Left ventricle myocardium inferior (tissue), 1 donor: ENCODE measurements around the gene KCNH2. TPM values are rescaled to one million over a fixed set of nuclear protein-coding genes. Genes with fewer than 3 reads are reported as not detected.

Experiments
- DNase-seq: peaks from one replicate; pipeline ENCODE4 v3.0.0-alpha.2; 2020
- H3K27ac ChIP-seq: fragments of 200-600 bp; replicated peaks from 2 replicates; pipeline ENCODE4 v1.8.0; 2021
- H3K27me3 ChIP-seq: fragments of 200-600 bp; 2 replicates; pipeline ENCODE4 v1.8.0; 2021; ENCODE audit warnings: low read depth
- H3K36me3 ChIP-seq: fragments of 200-600 bp; 2 replicates; pipeline ENCODE4 v1.8.0; 2021
- H3K4me1 ChIP-seq: fragments of 200-600 bp; 2 replicates; pipeline ENCODE4 v1.8.0; 2021
- H3K4me3 ChIP-seq: fragments of 200-600 bp; 2 replicates; pipeline ENCODE4 v1.8.0; 2021; ENCODE audit warnings: mild to moderate bottlenecking, moderate library complexity
- H3K9me3 ChIP-seq: fragments of 200-600 bp; replicated peaks from 2 replicates; pipeline ENCODE4 v1.8.0; 2021
- intact Hi-C: fragments of 100-400 bp; cut with micrococcal nuclease; formaldehyde crosslinking; loops from one replicate; pipeline ENCODE4 v1.11.0; 2022
- total RNA-seq: library from RNA; stranded (reverse); fragmentation: NEBNext Ultra II Directional; extraction: Animal tissue kit (Norgen Biotek cat#: 25700); gene quantifications from one replicate; pipeline ENCODE4 v1.2.1, GENCODE V29; 2021
- TF ChIP-seq, protein P1 (sequence below): fragments of 200-600 bp; IDR thresholded peaks from 2 replicates; pipeline ENCODE4 v1.8.0; 2021; ENCODE audit warnings: antibody characterized with exemption, mild to moderate bottlenecking, borderline replicate concordance
- donor health status: DM: no; HTN: yes; CAD: no; lungs with severe emphysema.

Gene KCNH2
- total RNA-seq, 1 donor from 2014 or later, result 94.1 TPM

DNA sequence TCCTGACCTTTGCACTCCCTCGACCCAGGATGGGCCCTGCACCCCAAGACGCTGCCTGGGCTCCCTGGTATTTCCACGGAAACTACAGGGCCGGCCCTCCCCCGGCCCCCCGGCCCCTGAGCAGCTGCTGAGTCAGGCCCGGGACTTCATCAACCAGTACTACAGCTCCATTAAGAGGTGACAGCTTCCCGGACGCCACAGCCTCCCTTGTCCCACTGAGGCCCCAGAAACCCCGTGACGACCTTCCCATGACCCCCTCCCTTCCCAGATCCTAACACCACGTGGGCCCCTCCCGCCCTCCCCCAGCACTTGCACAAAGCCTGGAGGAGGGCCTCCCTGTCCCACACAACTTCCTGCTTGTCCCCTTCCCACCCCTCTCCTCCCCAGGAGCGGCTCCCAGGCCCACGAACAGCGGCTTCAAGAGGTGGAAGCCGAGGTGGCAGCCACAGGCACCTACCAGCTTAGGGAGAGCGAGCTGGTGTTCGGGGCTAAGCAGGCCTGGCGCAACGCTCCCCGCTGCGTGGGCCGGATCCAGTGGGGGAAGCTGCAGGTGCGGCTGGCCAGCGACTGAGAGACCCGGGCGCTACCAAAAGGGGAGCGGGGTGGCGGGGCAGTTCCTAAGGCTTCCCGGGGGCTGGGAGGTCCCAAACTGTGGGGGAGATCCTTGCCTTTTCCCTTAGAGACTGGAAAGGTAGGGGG, 18.4 kb upstream of the KCNH2 start:
- Histone ChIP-seq H3K36me3 (peaks cover 8% of the 10 kb centered on the region), H3K27me3 (no peaks in the 10 kb centered on the region), H3K27ac (peak overlapping the region; percentile 0), H3K4me3 (peak overlapping the region; percentile 30), H3K4me1 (peaks cover 44% of the 10 kb centered on the region), H3K9me3 (no peaks in the 10 kb centered on the region)
- intact Hi-C loops, result no loop called here
- no peak for DNase-seq
- TF ChIP-seq, protein P1, sequence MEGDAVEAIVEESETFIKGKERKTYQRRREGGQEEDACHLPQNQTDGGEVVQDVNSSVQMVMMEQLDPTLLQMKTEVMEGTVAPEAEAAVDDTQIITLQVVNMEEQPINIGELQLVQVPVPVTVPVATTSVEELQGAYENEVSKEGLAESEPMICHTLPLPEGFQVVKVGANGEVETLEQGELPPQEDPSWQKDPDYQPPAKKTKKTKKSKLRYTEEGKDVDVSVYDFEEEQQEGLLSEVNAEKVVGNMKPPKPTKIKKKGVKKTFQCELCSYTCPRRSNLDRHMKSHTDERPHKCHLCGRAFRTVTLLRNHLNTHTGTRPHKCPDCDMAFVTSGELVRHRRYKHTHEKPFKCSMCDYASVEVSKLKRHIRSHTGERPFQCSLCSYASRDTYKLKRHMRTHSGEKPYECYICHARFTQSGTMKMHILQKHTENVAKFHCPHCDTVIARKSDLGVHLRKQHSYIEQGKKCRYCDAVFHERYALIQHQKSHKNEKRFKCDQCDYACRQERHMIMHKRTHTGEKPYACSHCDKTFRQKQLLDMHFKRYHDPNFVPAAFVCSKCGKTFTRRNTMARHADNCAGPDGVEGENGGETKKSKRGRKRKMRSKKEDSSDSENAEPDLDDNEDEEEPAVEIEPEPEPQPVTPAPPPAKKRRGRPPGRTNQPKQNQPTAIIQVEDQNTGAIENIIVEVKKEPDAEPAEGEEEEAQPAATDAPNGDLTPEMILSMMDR, result no peak

DNA sequence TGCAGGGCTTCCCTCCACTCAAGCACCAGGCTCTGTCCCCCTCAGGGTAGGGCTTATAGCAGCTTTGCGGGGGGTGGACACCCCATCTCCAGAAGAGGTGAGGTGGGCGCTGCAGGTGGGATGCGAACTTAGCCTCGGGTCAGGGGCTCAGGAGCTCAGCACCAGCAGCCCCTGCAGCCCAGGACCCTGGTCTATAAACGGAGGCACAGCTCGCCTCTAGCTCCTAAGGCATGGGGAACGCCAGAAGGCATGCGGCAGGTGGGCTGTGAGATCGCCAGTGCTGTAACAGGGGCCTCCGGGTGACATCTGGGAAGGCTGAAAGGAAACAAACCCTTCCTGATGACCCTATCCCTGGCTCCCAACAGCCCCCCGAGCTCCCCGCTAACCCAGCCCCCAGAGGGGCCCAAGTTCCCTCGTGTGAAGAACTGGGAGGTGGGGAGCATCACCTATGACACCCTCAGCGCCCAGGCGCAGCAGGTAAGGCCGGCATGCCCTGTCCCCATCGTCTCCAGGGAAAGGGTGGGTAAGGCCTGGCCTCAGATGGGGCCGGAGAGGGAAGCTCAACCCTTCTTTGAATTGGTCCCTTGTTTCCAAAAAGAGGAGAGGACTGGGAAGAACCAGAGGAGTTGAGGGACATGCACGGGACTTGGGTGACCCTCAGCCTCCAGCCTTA, 16.9 kb upstream of the KCNH2 start:
- H3K4me1 ChIP-seq, result peaks cover 51% of the 10 kb centered on the region
- H3K4me3 ChIP-seq, result peak overlapping the region; percentile 69
- intact Hi-C loops, result no loop called here
- no peaks in the 10 kb centered on the region for H3K27me3 ChIP-seq
- H3K27ac ChIP-seq, result peak overlapping the region; percentile 92
- no peaks in the 10 kb centered on the region for H3K36me3 ChIP-seq
- no peak for DNase-seq
- TF ChIP-seq, protein P1, result no peak
- no peaks in the 10 kb centered on the region for H3K9me3 ChIP-seq

DNA sequence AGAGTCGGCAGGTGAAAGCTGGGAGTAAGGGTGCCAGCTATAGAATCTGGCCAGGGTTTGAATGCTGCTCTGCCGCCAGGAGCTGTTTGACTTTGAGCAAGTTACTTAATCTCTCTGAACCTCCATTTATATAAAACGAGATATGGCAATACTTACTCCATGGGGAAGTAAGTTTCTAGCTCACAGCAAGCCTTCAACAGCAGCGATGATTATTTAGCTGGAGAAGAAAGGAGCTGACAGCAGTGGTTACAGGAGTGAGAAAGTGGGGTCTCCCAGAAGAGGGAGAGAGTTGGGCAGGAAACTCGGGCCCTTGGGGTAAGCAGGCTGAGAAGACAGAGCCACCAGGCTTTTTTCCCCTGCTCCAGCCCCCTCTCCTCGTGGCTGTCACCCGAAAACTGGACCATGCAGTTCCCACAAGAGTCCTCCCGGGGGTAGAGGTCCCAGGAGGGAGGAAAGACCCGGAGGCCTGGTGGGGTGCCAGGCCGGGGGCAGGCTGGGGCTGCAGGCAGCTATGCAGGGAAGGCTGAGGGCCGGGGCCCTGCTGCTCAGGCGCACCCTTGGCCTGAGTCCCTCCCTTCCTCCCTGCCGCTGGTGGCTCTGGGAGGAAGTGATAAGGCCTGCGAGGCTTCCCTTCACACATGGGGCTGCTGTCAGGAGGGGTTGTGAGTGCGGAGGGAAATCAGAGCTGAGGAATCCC, 16.2 kb upstream of the KCNH2 start:
- H3K36me3 ChIP-seq, result no peaks in the 10 kb centered on the region
- H3K27ac ChIP-seq, result peak overlapping the region; percentile 92
- no peaks in the 10 kb centered on the region for H3K27me3 ChIP-seq
- DNase-seq, result peak; percentile 73
- no peaks in the 10 kb centered on the region for H3K9me3 ChIP-seq
- TF ChIP-seq, protein P1, result peak; percentile 6
- intact Hi-C loops, result no loop called here
- H3K4me1 ChIP-seq, result peaks cover 58% of the 10 kb centered on the region
- peak overlapping the region; percentile 69 for H3K4me3 ChIP-seq

DNA sequence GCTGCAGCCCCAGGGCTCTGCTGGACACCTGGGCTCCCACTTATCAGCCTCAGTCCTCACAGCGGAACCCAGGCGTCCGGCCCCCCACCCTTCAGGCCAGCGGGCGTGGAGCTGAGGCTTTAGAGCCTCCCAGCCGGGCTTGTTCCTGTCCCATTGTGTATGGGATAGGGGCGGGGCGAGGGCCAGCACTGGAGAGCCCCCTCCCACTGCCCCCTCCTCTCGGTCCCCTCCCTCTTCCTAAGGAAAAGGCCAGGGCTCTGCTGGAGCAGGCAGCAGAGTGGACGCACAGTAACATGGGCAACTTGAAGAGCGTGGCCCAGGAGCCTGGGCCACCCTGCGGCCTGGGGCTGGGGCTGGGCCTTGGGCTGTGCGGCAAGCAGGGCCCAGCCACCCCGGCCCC, 15.4 kb upstream of the KCNH2 start:
- peaks cover 66% of the 10 kb centered on the region for H3K4me1 ChIP-seq
- intact Hi-C loops, result no loop called here

DNA sequence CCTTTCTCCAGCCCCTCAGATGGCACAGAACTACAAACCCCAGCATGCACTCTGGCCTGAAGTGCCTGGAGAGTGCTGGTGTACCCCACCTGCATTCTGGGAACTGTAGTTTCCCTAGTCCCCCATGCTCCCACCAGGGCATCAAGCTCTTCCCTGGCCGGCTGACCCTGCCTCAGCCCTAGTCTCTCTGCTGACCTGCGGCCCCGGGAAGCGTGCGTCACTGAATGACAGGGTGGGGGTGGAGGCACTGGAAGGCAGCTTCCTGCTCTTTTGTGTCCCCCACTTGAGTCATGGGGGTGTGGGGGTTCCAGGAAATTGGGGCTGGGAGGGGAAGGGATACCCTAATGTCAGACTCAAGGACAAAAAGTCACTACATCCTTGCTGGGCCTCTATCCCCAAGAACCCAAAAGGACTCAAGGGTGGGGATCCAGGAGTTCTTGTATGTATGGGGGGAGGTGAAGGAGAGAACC, 14.7 kb upstream of the KCNH2 start:
- TF ChIP-seq, protein P1, result no peak
- peak; percentile 43 for DNase-seq
- no peaks in the 10 kb centered on the region for H3K36me3 ChIP-seq
- intact Hi-C loops, result no loop called here
- peak overlapping the region; percentile 92 for H3K27ac ChIP-seq
- no peaks in the 10 kb centered on the region for H3K27me3 ChIP-seq
- H3K4me3 ChIP-seq, result peak overlapping the region; percentile 69
- H3K9me3 ChIP-seq, result no peaks in the 10 kb centered on the region
- H3K4me1 ChIP-seq, result peaks cover 71% of the 10 kb centered on the region

More for the DNA sequence above, 15.4 kb upstream of the KCNH2 start:
- H3K9me3 ChIP-seq, result no peaks in the 10 kb centered on the region
- peak overlapping the region; percentile 92 for H3K27ac ChIP-seq
- no peaks in the 10 kb centered on the region for H3K27me3 ChIP-seq
- H3K4me3 ChIP-seq, result peak overlapping the region; percentile 69
- DNase-seq, result peak; percentile 79
- H3K36me3 ChIP-seq, result no peaks in the 10 kb centered on the region
- TF ChIP-seq, protein P1, result no peak
